GM19035 (cell line): ENCODE results near the gene ACSS1.

ENCODE experiments used
- ATAC-seq: cut with Tn5 transposase; IDR thresholded peaks from one replicate; pipeline ENCODE4 v1.9.1; 2021; ENCODE audit not compliant: unreplicated experiment

Gene ACSS1

DNA sequence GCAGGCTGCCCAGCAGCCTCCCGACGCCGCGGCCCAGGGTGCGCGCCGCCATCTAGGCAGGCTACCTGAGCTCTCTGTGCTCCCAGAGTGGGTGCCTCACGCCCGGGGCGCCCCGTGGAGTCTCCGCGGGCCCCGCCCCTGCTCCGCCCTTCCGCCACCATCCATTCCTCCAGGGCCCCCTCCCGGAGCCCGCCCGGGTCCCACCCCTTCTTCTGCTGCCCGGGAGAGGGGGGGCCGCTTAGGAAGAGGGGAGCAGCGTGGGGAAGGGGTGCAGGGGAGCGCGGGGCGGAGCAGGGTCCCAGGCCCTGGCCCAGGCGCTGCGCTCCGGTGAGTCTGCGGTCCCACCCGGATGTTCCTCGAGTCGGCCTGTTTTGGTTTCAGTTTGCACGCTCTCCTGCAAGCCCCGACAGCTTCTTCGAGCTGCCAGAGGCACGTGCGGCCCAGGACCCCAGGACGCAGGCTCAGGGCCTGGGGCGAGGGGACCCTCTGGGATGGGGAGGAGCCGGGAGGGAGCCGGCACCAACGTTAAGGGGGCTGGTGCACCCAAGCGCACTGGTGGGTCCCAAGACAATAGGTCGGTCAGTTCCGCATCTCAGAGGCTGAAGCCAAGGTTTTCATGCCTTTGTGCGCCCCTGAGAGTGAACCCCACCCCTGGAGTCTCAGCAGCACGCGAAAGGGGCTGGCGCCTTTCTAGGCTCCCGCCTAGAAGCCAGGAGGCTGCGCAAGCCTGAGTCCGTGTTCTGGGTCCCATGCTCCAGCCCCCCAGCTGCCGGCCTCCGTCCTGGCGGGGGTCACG lies at the start of gene ACSS1:
Gene ACSS1 (minus strand): TSS at position 89 of the 796 bp plus-strand sequence. CDS start 37 bp downstream, at position 52.
- peak; percentile 70 for ATAC-seq

DNA sequence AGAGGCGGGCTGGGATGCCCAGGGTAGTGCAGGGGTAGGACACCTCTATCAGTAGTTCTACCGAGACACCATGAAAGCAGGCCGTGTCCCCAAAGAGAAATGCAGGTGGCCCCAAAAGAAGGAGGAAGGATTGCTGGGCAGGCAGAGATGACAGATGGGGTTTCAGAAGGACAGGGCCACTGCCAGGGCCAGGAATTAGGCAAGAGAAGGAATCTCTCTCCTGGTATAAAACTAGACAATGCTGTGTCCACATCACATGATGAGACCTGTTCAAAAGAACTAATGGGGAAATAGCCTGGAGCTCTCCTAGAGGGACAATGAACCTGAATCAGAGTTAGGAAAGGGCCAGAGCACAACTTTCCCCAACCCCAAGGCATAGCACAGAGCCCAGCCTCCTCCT lies 45.6 kb upstream of the ACSS1 start:
- no peak for ATAC-seq

DNA sequence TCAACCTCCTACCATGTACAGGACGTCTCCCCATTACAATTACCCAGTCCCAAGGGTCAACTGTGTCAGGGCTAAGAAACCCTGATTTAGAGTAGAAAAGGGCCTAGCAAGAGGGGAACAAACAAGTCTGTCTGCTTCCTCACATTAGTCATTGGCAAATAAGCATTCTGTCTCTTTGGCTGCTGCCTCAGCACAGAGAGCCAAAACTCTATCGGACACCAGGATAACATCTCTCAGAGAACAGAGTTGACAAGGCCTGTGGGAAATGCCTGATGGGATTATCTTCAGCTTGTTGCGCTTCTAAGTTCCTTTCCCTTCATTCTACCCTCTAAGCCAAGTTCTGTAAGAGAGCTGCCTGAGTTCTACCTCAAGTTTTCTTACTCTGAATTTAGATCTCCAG lies 43.0 kb upstream of the ACSS1 start:
- no peak for ATAC-seq

DNA sequence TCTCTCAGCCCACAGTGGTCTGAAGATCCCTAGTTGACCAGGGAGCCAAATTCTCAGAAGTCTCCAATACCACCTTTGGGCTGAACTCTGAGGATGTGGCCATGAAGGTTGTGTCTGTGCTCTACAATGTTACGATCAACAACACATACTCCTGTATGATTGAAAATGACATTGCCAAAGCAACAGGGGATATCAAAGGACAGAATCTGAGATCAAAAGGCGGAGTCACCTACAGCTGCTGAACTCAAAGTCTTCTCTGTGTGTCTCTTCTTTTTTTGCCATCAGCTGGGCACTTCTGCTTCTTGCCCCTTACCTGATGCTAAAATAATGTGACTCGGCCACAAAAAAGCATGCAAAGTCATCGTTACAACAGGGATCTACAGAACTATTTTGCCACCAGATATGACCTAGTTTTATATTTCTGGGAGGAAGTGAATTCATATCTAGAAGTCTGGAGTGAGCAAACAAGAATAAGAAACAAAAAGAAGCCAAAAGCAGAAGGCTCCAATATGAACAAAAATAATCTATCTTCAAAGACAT lies 41.7 kb upstream of the ACSS1 start:
- ATAC-seq: no peak

DNA sequence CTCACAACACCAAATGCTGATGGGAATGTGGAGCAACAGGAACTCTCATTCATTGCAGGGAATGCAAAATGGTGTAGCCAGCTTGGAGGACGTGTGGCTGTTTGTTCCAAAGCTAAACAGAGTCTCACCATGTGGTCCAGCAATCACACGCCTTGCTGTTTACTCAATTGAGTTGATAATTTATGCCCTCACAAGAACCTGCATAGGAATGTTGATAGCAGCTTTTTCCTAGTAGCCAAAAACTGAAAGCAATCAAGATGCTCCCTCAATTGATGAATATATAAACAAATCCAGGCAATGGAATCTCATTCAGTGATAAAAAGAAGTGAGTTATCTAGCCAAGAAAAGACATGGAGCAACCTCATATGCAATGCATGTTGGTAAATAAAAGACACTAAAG lies 39.6 kb upstream of the ACSS1 start:
- no peak for ATAC-seq

DNA sequence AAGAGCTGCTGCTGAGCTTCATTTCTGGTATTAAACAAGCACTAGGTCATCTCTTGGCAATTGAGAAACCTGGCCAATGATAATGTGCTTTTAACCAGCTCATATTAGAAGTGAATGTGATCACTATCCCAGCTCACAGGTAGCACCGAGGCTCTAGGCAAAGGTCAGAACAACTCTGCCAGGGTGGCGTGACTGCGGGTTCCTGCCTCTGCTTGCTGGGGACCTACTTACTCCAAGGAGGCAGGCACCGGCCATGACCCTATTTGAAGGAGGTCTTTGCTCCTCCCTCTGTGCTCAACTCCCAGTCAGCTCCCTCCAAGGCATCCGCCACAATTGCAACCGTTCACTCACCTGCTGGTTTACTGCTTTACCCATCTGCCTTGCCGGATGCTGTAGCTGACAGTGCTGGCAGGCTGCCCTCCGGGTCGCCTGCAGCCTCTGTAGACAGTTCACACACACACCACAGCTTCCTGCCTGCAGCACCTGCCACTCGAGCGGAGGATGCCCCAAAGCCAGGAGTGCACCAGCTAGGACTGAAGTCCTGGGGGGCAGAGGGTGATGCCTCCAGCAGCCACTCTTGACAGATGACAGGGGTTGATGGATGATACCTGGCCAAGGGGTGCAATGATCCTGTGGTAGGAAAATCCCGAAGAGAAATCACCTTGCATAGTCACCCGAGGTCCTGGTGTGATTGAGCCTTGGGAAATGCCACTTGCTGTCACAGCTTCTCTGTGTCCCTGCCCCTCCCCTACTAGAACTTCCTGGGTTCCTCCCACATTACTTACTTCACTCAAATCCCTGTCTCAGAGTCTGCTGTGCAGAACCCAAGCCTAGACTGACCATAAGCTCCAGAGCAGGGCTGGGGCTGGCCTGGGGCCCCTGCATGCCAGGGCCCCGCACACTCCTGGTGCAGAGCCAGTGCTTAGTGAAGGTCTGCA lies 32.8 kb upstream of the ACSS1 start:
- ATAC-seq: peak; percentile 67

DNA sequence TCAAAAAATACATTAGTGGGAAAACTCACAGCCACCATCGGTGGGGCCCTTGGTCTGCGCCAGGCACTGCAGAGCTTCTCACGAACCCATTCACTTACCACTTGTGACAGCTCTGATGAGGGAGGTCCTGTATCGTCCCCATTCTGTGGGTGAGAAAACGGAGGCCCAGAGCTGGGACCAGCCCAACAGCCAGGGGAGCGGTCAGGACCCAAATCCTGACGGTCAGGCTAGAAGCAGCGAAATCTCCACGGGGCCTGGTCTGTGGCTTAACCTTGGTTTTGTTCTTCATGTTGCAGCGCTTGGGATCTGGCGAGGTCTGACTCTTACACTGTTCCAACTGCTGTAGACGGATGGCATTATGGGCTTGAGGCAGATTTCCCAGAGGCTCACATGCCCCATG lies 31.7 kb upstream of the ACSS1 start:
- ATAC-seq: no peak

DNA sequence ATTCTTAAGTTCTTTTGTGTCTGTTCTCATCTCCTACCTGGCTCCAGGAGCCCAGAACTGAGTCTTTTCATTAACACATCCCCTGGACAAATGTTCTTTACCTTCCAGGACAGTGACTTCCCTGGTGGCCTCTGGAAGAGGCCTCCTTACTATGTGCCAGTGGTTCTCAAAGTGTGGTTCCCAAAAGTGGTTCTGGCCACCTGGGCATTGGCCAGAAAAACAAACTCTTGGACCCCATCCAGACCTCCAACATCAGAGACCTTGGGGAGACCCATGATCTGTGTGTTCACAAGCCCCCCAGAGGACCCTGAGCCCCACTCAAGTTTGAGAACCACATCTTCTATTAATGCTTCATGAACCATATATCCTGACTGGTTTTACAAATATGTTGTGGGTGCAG lies 31.2 kb upstream of the ACSS1 start:
- no peak for ATAC-seq

DNA sequence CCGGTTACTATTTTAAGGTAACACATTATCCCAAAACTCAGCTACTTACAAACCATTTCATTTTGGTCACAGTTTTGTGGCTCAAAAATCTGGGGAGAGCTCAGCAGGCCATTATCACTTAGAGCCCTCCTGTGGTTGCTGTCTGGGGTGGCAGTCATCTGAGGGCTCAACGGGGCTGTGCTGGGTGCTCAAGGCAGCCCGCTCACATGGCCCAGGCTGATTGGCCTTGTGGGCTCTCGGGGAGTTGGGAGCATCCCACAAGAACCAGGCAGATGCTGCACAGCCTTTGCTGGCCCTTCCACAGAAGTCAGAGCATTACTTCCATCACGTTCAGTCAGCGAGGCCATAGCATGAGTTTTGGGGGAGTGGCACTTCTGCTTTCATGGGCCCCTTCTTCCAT lies 30.3 kb upstream of the ACSS1 start:
- ATAC-seq: no peak

DNA sequence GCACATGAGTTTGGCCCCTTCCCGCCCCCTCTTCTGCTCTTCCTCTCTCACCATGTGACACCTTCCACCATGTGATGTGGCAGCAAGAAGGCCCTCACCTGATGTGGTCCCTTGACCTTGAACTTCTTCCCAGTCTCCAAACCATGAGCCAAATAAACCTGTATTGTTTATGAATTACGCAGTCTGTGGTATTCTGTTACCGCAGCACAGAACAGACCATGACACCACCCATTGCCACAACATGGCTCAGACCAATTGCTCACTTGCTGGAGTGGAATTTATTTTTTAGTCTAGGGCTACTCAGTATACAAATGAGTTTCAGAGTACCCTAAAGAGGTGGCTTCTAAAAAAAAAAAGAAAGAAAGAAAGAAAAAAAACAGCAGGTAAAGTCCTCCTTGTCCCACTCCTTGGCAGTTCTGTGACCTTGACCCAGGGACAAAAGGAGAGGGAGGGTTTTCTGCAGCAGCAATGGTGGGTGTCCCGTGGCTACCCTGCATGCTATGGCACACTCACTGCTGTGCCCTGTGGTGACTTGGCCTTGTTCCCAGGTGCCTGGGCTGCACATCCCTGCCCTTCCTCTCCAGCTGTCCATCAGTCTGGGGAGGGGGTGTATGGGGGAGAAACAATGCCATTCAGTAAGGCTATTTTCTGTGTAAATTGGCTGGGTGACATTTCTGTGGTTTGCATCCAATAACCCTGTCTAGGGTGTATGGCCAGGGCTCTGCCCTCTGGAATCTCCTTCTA lies 29.4 kb upstream of the ACSS1 start:
- no peak for ATAC-seq

DNA sequence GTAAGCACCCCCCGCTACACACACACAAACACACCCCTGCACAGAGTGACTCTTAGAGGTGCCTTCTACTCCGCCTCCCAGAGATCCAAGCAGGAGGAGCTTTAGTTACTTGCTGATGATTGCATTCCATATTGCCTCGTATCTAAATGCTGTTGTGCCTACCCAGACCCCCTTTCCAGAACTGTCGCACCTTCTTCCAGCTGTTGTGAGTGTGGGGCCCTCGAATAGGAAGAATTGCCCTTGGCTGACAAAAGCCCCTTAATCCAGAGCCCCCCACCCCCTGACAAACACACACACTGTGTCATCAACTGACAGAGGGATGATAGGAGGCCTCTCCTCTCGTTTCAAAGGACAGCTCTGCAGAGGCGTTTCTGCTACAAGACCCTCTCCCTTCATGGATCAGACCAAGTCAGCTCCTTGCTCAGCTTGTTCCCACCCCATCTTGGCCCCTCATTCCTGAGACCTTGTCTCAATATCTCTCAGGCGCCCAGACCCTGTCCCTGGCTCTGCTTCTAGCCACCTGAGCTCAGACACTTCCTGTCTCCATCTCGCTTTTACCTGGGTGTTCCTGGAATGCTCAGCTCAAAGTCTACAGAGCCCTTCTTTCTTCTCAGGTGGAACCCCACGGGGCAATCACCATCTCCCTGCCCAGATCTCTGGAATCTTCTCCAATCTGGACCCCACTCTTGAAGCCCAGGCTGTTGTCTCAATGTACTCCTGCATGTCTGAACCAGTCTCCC lies 28.0 kb upstream of the ACSS1 start:
- ATAC-seq: no peak

DNA sequence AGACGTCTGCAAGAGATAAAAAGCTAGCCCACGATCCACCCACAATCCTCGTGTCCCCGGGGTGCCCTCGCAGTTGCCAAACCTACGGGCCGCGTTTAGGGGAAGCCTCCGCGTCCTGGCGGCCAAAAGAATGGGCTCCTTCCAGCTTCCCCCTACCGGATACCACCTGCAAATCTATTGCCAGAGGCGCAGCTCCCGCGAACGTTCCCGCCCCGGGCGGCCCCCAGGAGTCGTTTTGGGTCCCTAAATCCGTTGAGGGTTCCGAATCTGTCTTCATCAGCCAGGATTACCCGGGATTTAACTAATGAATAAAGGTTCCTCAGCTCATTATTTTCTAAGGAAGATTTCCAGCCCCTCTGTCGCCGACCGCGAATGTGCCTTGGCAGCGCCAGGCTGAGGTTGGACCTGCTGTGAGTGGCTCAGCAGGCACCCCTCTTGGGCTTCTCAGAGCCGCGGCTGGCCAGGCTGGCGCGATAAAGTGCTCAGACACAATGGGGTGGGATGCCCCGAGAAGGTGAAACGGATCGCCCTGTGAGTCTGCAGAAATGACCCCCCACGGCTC lies 26.8 kb upstream of the ACSS1 start:
- no peak for ATAC-seq

DNA sequence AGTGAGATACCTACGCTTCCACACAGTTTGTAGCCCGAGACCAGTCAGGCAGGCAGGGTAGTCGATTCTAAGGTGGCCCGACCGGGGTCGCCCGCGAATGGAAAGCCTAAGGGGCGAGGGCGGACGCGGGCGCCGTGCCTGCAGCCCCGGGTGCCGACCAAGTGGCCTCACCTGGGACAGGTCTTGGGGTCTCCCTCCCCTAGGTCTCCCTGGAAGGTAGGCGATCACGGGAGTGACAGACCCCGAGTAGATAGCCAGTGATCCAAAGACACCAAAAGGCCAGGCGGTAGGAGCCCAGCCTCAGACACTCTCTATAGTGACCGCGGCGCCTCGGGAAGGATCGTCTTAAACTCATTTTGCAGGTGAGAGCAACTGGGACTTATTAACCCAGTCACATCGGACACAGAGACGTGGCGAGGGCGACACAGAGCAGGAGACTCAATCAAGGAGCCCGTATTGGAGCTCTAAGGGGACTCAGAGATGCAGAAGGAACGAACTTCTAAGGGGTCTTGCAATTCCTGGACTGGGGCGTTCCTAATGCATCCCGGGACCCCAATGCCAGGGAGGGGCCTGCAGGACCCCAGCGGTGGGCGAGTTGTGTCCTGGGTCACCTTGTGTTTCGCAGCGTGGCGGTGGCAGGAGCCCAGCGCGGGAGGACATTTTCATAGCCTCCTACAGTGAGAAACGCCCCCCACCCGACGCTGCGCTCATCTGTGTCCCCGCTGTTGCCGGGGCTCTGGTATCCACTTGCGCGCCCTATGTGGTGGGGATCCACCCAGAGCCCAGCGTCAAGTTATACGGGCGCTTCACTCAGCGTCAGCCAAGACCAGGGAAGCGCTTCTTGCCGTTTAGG lies 26.1 kb upstream of the ACSS1 start:
- ATAC-seq: no peak

DNA sequence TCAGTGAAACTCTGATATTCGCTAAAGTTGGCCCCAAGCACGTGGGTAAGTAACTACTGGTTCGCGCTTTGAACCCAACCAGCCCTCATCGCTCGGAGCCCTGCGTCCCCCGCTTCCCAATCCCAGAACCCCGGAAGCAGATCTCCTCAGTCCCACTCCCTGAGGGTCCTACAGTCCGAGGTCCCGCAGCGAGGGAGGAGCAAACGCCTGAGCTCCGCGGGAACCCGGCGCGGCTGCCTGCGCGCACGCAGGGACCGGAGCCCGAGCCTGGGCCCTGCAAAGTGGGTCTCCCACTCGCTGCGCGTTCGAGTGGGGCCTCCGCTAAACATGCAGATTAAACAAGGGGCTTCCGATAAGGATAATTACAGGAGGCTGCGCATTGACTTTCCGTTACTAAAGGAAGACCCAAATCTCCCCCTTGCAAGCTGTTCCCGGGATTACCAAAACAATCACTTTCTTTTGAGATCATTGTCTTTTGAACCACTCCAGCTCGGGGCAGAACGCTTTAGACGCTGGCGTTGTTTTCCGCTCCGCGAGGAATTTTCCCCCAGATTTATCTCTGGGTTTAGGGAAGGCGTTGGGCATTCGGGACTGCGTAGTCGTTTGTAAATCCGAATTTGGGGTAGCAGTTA lies 25.3 kb upstream of the ACSS1 start:
- ATAC-seq: no peak

DNA sequence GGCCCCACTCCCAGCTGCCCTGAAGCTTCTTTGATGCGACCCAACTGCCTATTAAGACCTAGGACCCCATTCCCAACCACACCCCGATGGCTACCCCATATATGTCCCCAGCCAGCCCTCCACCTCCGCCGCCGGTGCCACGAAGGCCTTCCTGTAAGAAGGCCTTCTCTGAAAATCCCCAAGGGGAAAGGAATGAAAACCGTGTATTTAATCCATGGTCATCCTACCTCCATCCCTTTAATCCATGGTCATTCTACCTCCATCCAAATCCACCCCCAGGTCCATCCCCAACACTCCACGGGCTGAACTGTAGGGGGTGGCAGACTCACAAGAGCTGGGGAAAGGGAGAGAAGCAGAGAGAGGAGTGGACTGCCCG lies 24.5 kb upstream of the ACSS1 start:
- ATAC-seq: no peak

DNA sequence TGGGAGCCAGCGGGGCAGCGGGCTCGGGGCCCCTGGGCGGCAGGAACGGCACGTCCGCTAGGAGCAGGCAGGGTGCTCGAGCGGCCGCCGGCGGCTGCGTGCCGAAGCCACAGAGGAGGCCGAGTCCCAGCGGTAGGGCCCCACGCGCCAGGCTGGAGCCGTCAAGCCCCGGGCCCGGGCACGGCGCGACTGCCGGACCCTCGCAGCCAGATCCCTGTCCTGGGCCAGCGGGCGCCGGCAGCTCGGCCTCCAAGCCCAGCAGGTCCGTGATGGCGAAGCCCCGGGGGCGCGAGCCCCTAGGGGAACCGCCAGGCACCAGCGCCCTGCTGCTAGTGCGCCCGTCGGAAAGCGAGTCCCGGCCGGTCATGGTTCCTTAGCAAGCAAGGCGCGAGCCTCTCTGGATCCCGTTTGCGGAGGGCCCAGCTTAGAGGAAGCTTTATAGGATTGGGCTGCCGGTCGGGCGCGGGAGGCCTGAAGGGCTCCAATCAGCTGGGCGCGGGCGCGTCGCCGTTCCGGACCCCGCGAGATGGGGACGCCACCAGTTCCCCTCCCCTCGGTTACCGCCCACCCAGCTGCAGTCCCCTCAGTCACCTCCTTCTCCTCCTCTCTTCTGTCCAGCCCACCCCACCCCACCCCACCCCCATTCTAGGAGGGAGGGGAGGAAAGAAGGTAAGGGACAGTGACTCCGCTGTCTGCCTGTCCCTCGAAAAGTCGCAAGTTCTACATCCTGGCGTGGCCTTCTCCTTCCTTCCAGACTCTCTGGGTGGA lies 24.0 kb upstream of the ACSS1 start, which contains the start of gene VSX1:
Gene VSX1 (minus strand): TSS at position 412 of the 768 bp plus-strand sequence. CDS start 45 bp downstream, at position 367.
- no peak for ATAC-seq

DNA sequence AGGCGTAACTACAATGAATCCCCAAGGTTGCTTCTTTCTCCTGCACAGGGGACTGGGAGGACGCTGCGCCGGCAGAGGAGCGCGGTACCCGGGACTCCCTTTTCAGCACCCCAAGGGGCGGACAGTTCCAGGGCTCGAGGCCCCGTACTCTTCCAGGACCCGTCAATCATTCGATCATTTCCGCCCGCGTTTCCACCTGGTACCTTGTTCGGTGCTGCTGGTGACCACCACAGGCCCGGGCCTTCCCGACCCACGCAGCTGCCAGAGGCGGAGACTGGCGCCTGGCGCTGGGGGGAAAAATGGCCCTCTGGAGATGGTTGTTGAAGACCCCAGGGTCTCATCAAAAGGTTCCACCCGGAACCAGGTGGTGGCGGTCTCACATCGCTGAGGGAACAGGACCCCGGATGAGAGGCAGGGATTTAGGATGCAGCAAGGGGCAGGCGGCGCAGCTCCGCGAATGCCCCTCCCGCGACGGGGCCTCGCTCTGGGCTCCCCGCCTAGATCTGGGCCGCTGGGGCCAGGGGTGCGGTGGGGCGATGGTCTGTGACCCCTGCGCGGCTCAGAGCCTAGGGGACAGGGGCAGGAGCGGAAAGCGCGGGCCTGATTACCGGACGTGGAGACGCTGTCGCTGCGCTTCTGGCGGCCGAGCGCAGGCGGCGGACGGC lies 23.3 kb upstream of the ACSS1 start:
- ATAC-seq: no peak
